HK-2 (cell line): Measurements from ENCODE around the gene KLHL36.
"Not testable (repeated sequence)": the region's sequence is repeated elsewhere in the genome, so short reads cannot be mapped to it uniquely, and the experiment has no call there.

Experiments used
- DNase-seq: peaks from one replicate; pipeline ENCODE4 v3.0.0-alpha.2; 2018; ENCODE audit not compliant: unreplicated experiment

KLHL36 gene

GRCh38 chr16:84616515-84616914, 31.8 kb upstream of the KLHL36 start:
- no peak for DNase-seq

GRCh38 chr16:84617041-84617790, 31.1 kb upstream of the KLHL36 start:
- no peak for DNase-seq

- DNase-seq = peak; percentile 96
Observed at GRCh38 chr16:84617791-84618580, 30.3 kb upstream of the KLHL36 start, which contains the start of gene COTL1. TSS of gene COTL1 (minus strand) at chr16:84618078. CDS start at chr16:84617914, 164 bp downstream.

GRCh38 chr16:84618581-84619460, 29.5 kb upstream of the KLHL36 start:
- DNase-seq = peak; percentile 80

GRCh38 chr16:84620913-84621312, 27.4 kb upstream of the KLHL36 start:
- not testable (repeated sequence) for DNase-seq

GRCh38 chr16:84625556-84625955, 22.8 kb upstream of the KLHL36 start:
- DNase-seq = no peak

GRCh38 chr16:84628226-84628731, 20.0 kb upstream of the KLHL36 start:
- DNase-seq = no peak

- no peak for DNase-seq
Observed at GRCh38 chr16:84629580-84629979, 18.7 kb upstream of the KLHL36 start.

GRCh38 chr16:84630009-84630408, 18.3 kb upstream of the KLHL36 start:
- no peak for DNase-seq

GRCh38 chr16:84630446-84631152, 17.7 kb upstream of the KLHL36 start:
- DNase-seq = no peak

GRCh38 chr16:84631153-84631466, 17.2 kb upstream of the KLHL36 start:
- no peak for DNase-seq

GRCh38 chr16:84631886-84632285, 16.4 kb upstream of the KLHL36 start:
- DNase-seq = no peak

GRCh38 chr16:84632862-84633261, 15.4 kb upstream of the KLHL36 start:
- not testable (repeated sequence) for DNase-seq

- DNase-seq = no peak
Observed at GRCh38 chr16:84633622-84634021, 14.7 kb upstream of the KLHL36 start.

- no peak for DNase-seq
Observed at GRCh38 chr16:84635702-84636101, 12.6 kb upstream of the KLHL36 start.

- no peak for DNase-seq
Observed at GRCh38 chr16:84637709-84638108, 10.6 kb upstream of the KLHL36 start.

- DNase-seq = no peak
Observed at GRCh38 chr16:84638231-84638806, 10.0 kb upstream of the KLHL36 start.

- no peak for DNase-seq
Observed at GRCh38 chr16:84640145-84640544, 8.2 kb upstream of the KLHL36 start.

GRCh38 chr16:84641643-84642358, 6.5 kb upstream of the KLHL36 start:
- DNase-seq = no peak

GRCh38 chr16:84643180-84643583, 5.1 kb upstream of the KLHL36 start:
- peak; percentile 67 for DNase-seq
